Heart left ventricle (tissue), 13 donors: Measurements from ENCODE around the gene PLEKHN1.

Experiments
- POLR2A ChIP-seq, 2 donors: fragments of 450-650 bp; IDR thresholded peaks; one replicate each; pipeline ENCODE4 v1.6.1; 2017; ENCODE audit warnings: antibody characterized with exemption in 2 of 2, mild to moderate bottlenecking in 2 of 2, moderate library complexity in 2 of 2
- TF ChIP-seq, protein P1 (sequence below), 12 donors: fragments of 200-600 bp; sonication (generic) in 4 of 12; IDR thresholded peaks; one replicate each; pipeline versions ENCODE4 v1.5.0 to v1.8.0; 2018 to 2022; ENCODE audit warnings: antibody characterized with exemption in 12 of 12, mild to moderate bottlenecking in 5 of 12
- donor health status: ischemic (EF 13 %, LVEDD 7.1; RV severe dilation, severe dysfunction).
- donor health status: DM: no; HTN: yes; CAD: no.
- donor health status: DM: no; HTN: no; CAD: no.
- donor health status: ischemic (EF 25% LVEDD 6.9; RV normal size, moderate dysfunction).
- donor health status: ischemic (EF 25% LVEDD 5.7; RV mildly dilated, moderate dysfunction).
- donor health status: ischemic (EF 35%, LVEDD 5.7; RV mildly dilated, moderate dysfunction).
- donor health status: nonischemic (EF 11% LVEDD 7.7; RV severe dilation, severe dysfunction).
- donor health status: DM: yes; HTN: yes; CAD: no.
- donor health status: PGD.
- donor health status: ischemic (EF 29% LVEDD 5.4; RV normal size, mild dysfunction).
- donor health status: nonischemic (EF 23%, LVEDD 6.1; RV moderate dilation, normal function).

DNA sequence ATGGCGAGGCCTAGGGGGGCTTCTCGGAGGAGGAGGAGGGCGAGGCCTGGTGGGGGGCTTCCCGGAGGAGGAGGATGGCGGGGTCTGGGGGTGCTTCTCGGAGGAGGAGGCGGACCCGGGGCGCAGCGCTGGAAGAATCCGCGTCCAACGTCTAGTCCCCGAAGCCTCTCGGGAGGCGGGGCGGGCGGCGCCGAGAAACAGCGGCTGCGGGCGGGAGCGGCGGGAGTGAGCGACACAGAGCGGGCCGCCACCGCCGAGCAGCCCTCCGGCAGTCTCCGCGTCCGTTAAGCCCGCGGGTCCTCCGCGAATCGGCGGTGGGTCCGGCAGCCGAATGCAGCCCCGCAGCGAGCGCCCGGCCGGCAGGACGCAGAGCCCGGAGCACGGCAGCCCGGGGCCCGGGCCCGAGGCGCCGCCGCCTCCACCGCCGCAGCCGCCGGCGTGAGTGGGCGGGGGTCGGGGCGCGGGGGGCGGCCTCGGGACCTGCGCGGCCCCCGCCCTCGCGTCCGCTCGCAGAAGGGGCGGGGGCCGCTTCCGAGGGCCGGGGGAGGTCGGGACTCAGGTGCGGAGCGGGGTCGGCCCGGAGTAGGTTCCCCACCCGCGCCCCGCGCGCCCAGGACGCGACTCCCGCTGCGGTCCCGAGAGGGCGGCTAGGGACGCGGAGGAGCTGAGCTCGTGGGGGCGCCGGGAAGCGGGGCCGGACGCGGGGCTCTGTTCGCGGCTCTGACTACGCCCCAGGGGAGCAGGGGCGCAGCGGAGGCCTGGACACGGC lies 5.7 kb upstream of the PLEKHN1 start, which contains the start of gene KLHL17:
- peak in 1 of 2 donors; percentile 27 for TF ChIP-seq POLR2A (IDR thresholded peaks at IDR 0.05)
- TF ChIP-seq, protein P1, sequence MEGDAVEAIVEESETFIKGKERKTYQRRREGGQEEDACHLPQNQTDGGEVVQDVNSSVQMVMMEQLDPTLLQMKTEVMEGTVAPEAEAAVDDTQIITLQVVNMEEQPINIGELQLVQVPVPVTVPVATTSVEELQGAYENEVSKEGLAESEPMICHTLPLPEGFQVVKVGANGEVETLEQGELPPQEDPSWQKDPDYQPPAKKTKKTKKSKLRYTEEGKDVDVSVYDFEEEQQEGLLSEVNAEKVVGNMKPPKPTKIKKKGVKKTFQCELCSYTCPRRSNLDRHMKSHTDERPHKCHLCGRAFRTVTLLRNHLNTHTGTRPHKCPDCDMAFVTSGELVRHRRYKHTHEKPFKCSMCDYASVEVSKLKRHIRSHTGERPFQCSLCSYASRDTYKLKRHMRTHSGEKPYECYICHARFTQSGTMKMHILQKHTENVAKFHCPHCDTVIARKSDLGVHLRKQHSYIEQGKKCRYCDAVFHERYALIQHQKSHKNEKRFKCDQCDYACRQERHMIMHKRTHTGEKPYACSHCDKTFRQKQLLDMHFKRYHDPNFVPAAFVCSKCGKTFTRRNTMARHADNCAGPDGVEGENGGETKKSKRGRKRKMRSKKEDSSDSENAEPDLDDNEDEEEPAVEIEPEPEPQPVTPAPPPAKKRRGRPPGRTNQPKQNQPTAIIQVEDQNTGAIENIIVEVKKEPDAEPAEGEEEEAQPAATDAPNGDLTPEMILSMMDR (IDR thresholded peaks at IDR 0.05), result no peak
